Lower lobe of right lung (tissue), 2 donors: ENCODE data around the gene LRRC7. TPM values are rescaled to one million over a fixed set of nuclear protein-coding genes. Genes with fewer than 3 reads are reported as not detected.

Experiments
- ATAC-seq, 2 donors: fragments of 200-7000 bp; cut with Tn5 transposase; one replicate each; pipeline ENCODE4 v1.9.1; 2020 to 2022; ENCODE audit warnings: mild to moderate bottlenecking in 2 of 2, moderate library complexity in 2 of 2
- DNase-seq: peaks from one replicate; pipeline ENCODE4 v3.0.0-alpha.2; 2020
- H3K27ac ChIP-seq: fragments of 200-600 bp; one replicate; pipeline ENCODE4 v1.8.0; 2022
- H3K27me3 ChIP-seq: fragments of 200-600 bp; one replicate; pipeline ENCODE4 v1.8.0; 2022; ENCODE audit warnings: low read depth
- H3K36me3 ChIP-seq: fragments of 200-600 bp; one replicate; pipeline ENCODE4 v1.8.0; 2022; ENCODE audit warnings: mild to moderate bottlenecking
- H3K4me1 ChIP-seq: fragments of 200-600 bp; one replicate; pipeline ENCODE4 v1.8.0; 2022
- H3K4me3 ChIP-seq: fragments of 200-600 bp; one replicate; pipeline ENCODE4 v1.8.0; 2022; ENCODE audit warnings: mild to moderate bottlenecking
- H3K9me3 ChIP-seq: fragments of 200-600 bp; one replicate; pipeline ENCODE4 v1.8.0; 2022
- CTCF ChIP-seq: fragments of 200-600 bp; IDR thresholded peaks from one replicate; pipeline ENCODE4 v1.8.0; 2022; ENCODE audit warnings: antibody characterized with exemption, mild to moderate bottlenecking
- intact Hi-C: fragments of 100-400 bp; cut with DNase I; formaldehyde crosslinking; loops from one replicate; pipeline ENCODE4 v1.11.0; 2022
- total RNA-seq: library from RNA; stranded (reverse); fragmentation: NEBNext Ultra II Directional; extraction: Animal tissue kit (Norgen Biotek cat#: 25700); gene quantifications from one replicate; pipeline ENCODE4 v1.2.1, GENCODE V29; 2021
- donor health status: DM: no; HTN: yes; CAD: no; lungs with severe emphysema.

LRRC7 gene
- total RNA-seq, 1 donor from 2014 or later = not detected

GRCh38 chr1:69845655-69846054 is 277.9 kb downstream of the LRRC7 start:
- no peaks in the 10 kb centered on the region for H3K4me1 ChIP-seq
- TF ChIP-seq CTCF = no peak
- H3K4me3 ChIP-seq = no peak overlapping the region
- H3K27ac ChIP-seq = no peak overlapping the region
- DNase-seq (no peak), ATAC-seq (no peak)
- no peaks in the 10 kb centered on the region for H3K9me3 ChIP-seq
- no peaks in the 10 kb centered on the region for H3K27me3 ChIP-seq
- intact Hi-C loops = no loop called here
- H3K36me3 ChIP-seq = no peaks in the 10 kb centered on the region

- ATAC-seq (no peak), DNase-seq (no peak)
- no peaks in the 10 kb centered on the region for H3K9me3 ChIP-seq
- H3K4me1 ChIP-seq = no peaks in the 10 kb centered on the region
- no peaks in the 10 kb centered on the region for H3K27me3 ChIP-seq
- no peaks in the 10 kb centered on the region for H3K36me3 ChIP-seq
- H3K4me3 ChIP-seq = no peak overlapping the region
- TF ChIP-seq CTCF = no peak
- intact Hi-C loops = no loop called here
- no peak overlapping the region for H3K27ac ChIP-seq
Observed at GRCh38 chr1:69846267-69846666, 278.5 kb downstream of the LRRC7 start.

GRCh38 chr1:69847670-69848069 is 279.9 kb downstream of the LRRC7 start:
- H3K4me1 ChIP-seq = no peaks in the 10 kb centered on the region
- no peak for ATAC-seq
- no peak overlapping the region for H3K4me3 ChIP-seq
- H3K27me3 ChIP-seq = no peaks in the 10 kb centered on the region
- H3K36me3 ChIP-seq = no peaks in the 10 kb centered on the region
- intact Hi-C loops = no loop called here
- DNase-seq = no peak
- H3K9me3 ChIP-seq = no peaks in the 10 kb centered on the region
- no peak for TF ChIP-seq CTCF
- no peak overlapping the region for H3K27ac ChIP-seq

- H3K9me3 ChIP-seq = no peaks in the 10 kb centered on the region
- intact Hi-C loops = no loop called here
- H3K27me3 ChIP-seq = no peaks in the 10 kb centered on the region
- H3K4me3 ChIP-seq = no peak overlapping the region
- TF ChIP-seq CTCF = no peak
- no peak overlapping the region for H3K27ac ChIP-seq
- ATAC-seq (no peak), DNase-seq (no peak)
- no peaks in the 10 kb centered on the region for H3K36me3 ChIP-seq
- H3K4me1 ChIP-seq = no peaks in the 10 kb centered on the region
Observed at GRCh38 chr1:69852151-69852550, 284.4 kb downstream of the LRRC7 start.

GRCh38 chr1:69852706-69853105 is 285.0 kb downstream of the LRRC7 start:
- TF ChIP-seq CTCF = no peak
- Histone ChIP-seq H3K9me3 (no peaks in the 10 kb centered on the region), H3K4me1 (no peaks in the 10 kb centered on the region), H3K27ac (no peak overlapping the region), H3K27me3 (no peaks in the 10 kb centered on the region), H3K36me3 (no peaks in the 10 kb centered on the region), H3K4me3 (no peak overlapping the region)
- intact Hi-C loops = no loop called here
- DNase-seq (no peak), ATAC-seq (no peak)

GRCh38 chr1:69858534-69858933 is 290.8 kb downstream of the LRRC7 start:
- H3K4me1 ChIP-seq = no peaks in the 10 kb centered on the region
- ATAC-seq (no peak), DNase-seq (no peak)
- intact Hi-C loops = no loop called here
- no peaks in the 10 kb centered on the region for H3K9me3 ChIP-seq
- H3K4me3 ChIP-seq = no peak overlapping the region
- no peaks in the 10 kb centered on the region for H3K36me3 ChIP-seq
- no peaks in the 10 kb centered on the region for H3K27me3 ChIP-seq
- H3K27ac ChIP-seq = no peak overlapping the region
- TF ChIP-seq CTCF = no peak
